MM.1S (cell line): Measurements from ENCODE around the gene PAX7.

ENCODE experiments used
- CTCF ChIP-seq: fragments of 300-600 bp; sonication (generic); IDR thresholded peaks from 2 replicates; pipeline ENCODE4 v1.5.1; 2016; ENCODE audit warnings: antibody characterized with exemption, low read length, mixed read lengths
- EZH2 ChIP-seq: fragments of 300-600 bp; sonication (generic); optimal IDR thresholded peaks from 2 replicates; pipeline ENCODE3; 2017; ENCODE audit warnings: low read depth, mild to moderate bottlenecking, antibody characterized with exemption, low read length, mixed read lengths
- EZH2phosphoT487 ChIP-seq: fragments of 300-600 bp; sonication (generic); IDR thresholded peaks from 2 replicates; pipeline ENCODE4 v1.6.1; 2018; ENCODE audit warnings: antibody characterized with exemption, low read length

GRCh38 chr1:18628511-18628910, 2.1 kb upstream of the PAX7 start:
- TF ChIP-seq CTCF, result no peak
- no peak for TF ChIP-seq EZH2phosphoT487
- no peak for TF ChIP-seq EZH2
